Neural cell (in vitro differentiated cells): ENCODE measurements around the gene RTP2. TPM values are rescaled to one million over a fixed set of nuclear protein-coding genes. Genes with fewer than 3 reads are reported as not detected.

Experiments
- H2AFZ ChIP-seq: fragments of 200-600, 300-800 bp; sonication (generic), shearing (Covaris generic); 2 replicates; pipeline ENCODE4 v1.6.0; 2014; ENCODE audit warnings: low read depth, mild to moderate bottlenecking, antibody characterized with exemption, low read length, moderate library complexity
- H3F3A ChIP-seq: fragments of 200-600 bp; shearing (Covaris generic); 2 replicates; pipeline ENCODE4 v1.6.1; 2016; ENCODE audit warnings: mild to moderate bottlenecking, moderate library complexity, mixed read lengths, antibody characterized with exemption, low read length; ENCODE audit not compliant: insufficient read depth, poor library complexity, severe bottlenecking
- H3K27ac ChIP-seq: fragments of 200-600, 300-800 bp; sonication (generic), shearing (Covaris generic); 2 replicates; pipeline ENCODE4 v1.5.1; 2014; ENCODE audit warnings: mild to moderate bottlenecking, low read length, moderate library complexity
- H3K27me3 ChIP-seq: fragments of 300-800, 200-600 bp; sonication (generic), shearing (Covaris generic); 2 replicates; pipeline ENCODE4 v1.6.0; 2014; ENCODE audit warnings: mild to moderate bottlenecking, low read depth, low read length, moderate library complexity; ENCODE audit not compliant: insufficient read depth
- H3K36me3 ChIP-seq: fragments of 300-800, 200-600 bp; sonication (generic), shearing (Covaris generic); 2 replicates; pipeline ENCODE4 v1.5.1; 2014; ENCODE audit warnings: mild to moderate bottlenecking, antibody characterized with exemption, low read length, moderate library complexity; ENCODE audit not compliant: insufficient read depth
- H3K4me2 ChIP-seq: fragments of 300-800, 200-600 bp; sonication (generic), shearing (Covaris generic); 2 replicates; pipeline ENCODE4 v1.6.0; 2014; ENCODE audit warnings: mild to moderate bottlenecking, low read length
- H3K4me3 ChIP-seq: fragments of 300-800, 200-600 bp; sonication (generic), shearing (Covaris generic); 2 replicates; pipeline ENCODE4 v1.5.1; 2014; ENCODE audit warnings: mild to moderate bottlenecking, low read length, moderate library complexity
- H3K79me2 ChIP-seq: fragments of 200-600 bp; shearing (Covaris generic); replicated peaks from 2 replicates; pipeline ENCODE4 v1.6.0; 2014; ENCODE audit warnings: mild to moderate bottlenecking, low read length, moderate library complexity; ENCODE audit not compliant: insufficient read depth
- H3K9ac ChIP-seq: fragments of 300-800, 200-600 bp; sonication (generic), shearing (Covaris generic); 2 replicates; pipeline ENCODE4 v1.6.1; 2016; ENCODE audit warnings: mild to moderate bottlenecking, low read length, mixed read lengths
- H3K9me2 ChIP-seq: fragments of 200-600 bp; shearing (Covaris generic); 2 replicates; pipeline ENCODE4 v1.6.1; 2016; ENCODE audit warnings: mild to moderate bottlenecking, low read length, mixed read lengths; ENCODE audit not compliant: insufficient read depth
- H3K9me3 ChIP-seq: fragments of 200-600, 300-800 bp; sonication (generic), shearing (Covaris generic); 2 replicates; pipeline ENCODE4 v1.6.1; 2016; ENCODE audit warnings: mild to moderate bottlenecking, mixed run types, low read length, moderate library complexity, mixed read lengths
- H4K20me1 ChIP-seq: fragments of 200-600 bp; shearing (Covaris generic); 2 replicates; pipeline ENCODE4 v1.6.1; 2016; ENCODE audit warnings: mild to moderate bottlenecking, mixed run types; ENCODE audit not compliant: insufficient read depth
- EP300 ChIP-seq: fragments of 450-650 bp; conservative IDR thresholded peaks from 2 replicates; pipeline ENCODE4 v1.6.1; 2014; ENCODE audit warnings: antibody characterized with exemption, mild to moderate bottlenecking, moderate library complexity; ENCODE audit not compliant: poor library complexity, severe bottlenecking
- EZH2 ChIP-seq: fragments of 200-600, 300-800 bp; shearing (Covaris generic), sonication (generic); IDR thresholded peaks from 2 replicates; pipeline ENCODE4 v1.6.1; 2014; ENCODE audit warnings: antibody characterized with exemption, low read length, borderline replicate concordance, mild to moderate bottlenecking; ENCODE audit not compliant: insufficient read depth, poor library complexity, severe bottlenecking
- MXI1 ChIP-seq: fragments of 450-650 bp; conservative IDR thresholded peaks from 2 replicates; pipeline ENCODE4 v1.6.1; 2014; ENCODE audit warnings: antibody characterized with exemption, mild to moderate bottlenecking; ENCODE audit not compliant: poor library complexity, severe bottlenecking
- POLR2AphosphoS5 ChIP-seq: IDR thresholded peaks from 2 replicates; pipeline ENCODE4 v1.6.1; 2012
- RAD21 ChIP-seq: fragments of 450-650 bp; conservative IDR thresholded peaks from 2 replicates; pipeline ENCODE4 v1.6.1; 2014; ENCODE audit warnings: antibody characterized with exemption, mild to moderate bottlenecking, moderate library complexity
- SMC3 ChIP-seq: fragments of 450-650 bp; conservative IDR thresholded peaks from 2 replicates; pipeline ENCODE4 v1.6.1; 2014; ENCODE audit warnings: antibody characterized with exemption, mild to moderate bottlenecking, moderate library complexity; ENCODE audit not compliant: poor library complexity
- TAF1 ChIP-seq: IDR thresholded peaks from 2 replicates; pipeline ENCODE4 v1.6.1; 2012; ENCODE audit warnings: low read depth
- polyA plus RNA-seq: library from polyadenylated mRNA; depleted of rRNA; stranded (reverse); fragments of >200 nt; gene quantifications from 2 replicates; pipeline ENCODE4 v1.2.3, GENCODE V29; 2014
- TF ChIP-seq, protein P1 (sequence below): IDR thresholded peaks from 2 replicates; pipeline ENCODE4 v1.6.1; 2012; ENCODE audit warnings: borderline replicate concordance
- TF ChIP-seq, protein P2 (sequence below): fragments of 450-650 bp; IDR thresholded peaks from 2 replicates; pipeline ENCODE4 v1.5.1; 2014; ENCODE audit warnings: antibody characterized with exemption, mild to moderate bottlenecking, moderate library complexity; ENCODE audit not compliant: poor library complexity, severe bottlenecking

RTP2 gene
- polyA plus RNA-seq, 1 donor from 2014 or later, result not detected

DNA sequence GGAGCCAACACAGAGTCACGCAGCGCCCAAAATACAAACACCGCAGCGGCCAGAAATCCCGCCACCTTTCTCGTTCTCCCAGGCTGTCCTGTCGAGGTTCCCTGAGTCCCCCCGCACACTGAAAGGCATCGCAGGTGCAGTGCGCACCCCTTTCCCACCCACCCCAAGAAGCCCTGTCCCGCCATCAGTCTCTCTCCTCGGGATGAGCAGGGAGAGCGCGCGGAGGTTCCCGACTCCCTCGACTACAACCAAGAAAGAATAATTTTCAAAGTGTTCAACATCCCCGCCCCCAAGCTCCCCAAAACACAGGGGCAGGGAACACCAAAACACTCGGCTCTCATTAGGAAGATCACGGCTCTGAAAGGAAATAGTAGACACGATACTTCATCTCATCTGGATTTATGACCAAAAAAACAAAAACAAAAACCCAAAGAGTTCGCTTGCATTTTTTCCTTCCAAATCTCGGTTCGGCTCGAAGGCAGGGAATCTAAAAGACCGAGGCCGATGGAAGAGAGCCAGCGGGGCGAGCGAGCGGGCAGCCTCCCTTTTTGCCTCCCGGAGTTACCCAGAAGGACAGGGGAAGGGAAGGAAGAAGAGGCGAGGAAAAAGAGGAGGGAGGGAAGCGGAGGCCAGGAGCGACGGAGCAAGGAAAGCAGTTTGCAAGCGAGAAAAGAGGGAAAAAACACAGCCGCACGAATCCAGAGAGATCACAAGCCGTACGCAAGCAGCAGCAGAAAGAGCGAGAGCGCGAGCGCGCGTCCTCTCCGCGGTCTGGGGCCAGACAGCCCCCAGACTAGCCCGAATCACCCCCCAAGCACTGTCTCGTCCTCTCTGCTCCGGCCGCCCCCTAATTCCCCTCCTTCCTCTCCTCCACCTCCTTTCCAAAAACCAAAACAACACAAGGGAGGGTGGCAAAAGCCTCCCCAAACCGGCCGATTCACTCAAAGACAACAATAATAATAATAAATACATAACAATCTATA is 42.1 kb upstream of the RTP2 start:
- no peaks in the 10 kb centered on the region for H4K20me1 ChIP-seq
- peak overlapping the region; percentile 56 for H2AFZ ChIP-seq
- H3K79me2 ChIP-seq, result peaks cover 17% of the 10 kb centered on the region
- no peaks in the 10 kb centered on the region for H3K36me3 ChIP-seq
- peak overlapping the region; percentile 69 for H3K4me3 ChIP-seq
- H3K27ac ChIP-seq, result peak overlapping the region; percentile 91
- H3F3A ChIP-seq, result peaks cover 8% of the 10 kb centered on the region
- no peaks in the 10 kb centered on the region for H3K9me2 ChIP-seq
- H3K4me2 ChIP-seq, result peak overlapping the region; percentile 62
- peaks cover 25% of the 10 kb centered on the region for H3K27me3 ChIP-seq
- H3K9me3 ChIP-seq, result no peaks in the 10 kb centered on the region
- peak overlapping the region; percentile 85 for H3K9ac ChIP-seq
- TF ChIP-seq MXI1 (no peak), TAF1 (peak; percentile 51), EP300 (no peak), SMC3 (peak; percentile 21), EZH2 (no peak), RAD21 (peak; percentile 42)
- TF ChIP-seq, protein P1, sequence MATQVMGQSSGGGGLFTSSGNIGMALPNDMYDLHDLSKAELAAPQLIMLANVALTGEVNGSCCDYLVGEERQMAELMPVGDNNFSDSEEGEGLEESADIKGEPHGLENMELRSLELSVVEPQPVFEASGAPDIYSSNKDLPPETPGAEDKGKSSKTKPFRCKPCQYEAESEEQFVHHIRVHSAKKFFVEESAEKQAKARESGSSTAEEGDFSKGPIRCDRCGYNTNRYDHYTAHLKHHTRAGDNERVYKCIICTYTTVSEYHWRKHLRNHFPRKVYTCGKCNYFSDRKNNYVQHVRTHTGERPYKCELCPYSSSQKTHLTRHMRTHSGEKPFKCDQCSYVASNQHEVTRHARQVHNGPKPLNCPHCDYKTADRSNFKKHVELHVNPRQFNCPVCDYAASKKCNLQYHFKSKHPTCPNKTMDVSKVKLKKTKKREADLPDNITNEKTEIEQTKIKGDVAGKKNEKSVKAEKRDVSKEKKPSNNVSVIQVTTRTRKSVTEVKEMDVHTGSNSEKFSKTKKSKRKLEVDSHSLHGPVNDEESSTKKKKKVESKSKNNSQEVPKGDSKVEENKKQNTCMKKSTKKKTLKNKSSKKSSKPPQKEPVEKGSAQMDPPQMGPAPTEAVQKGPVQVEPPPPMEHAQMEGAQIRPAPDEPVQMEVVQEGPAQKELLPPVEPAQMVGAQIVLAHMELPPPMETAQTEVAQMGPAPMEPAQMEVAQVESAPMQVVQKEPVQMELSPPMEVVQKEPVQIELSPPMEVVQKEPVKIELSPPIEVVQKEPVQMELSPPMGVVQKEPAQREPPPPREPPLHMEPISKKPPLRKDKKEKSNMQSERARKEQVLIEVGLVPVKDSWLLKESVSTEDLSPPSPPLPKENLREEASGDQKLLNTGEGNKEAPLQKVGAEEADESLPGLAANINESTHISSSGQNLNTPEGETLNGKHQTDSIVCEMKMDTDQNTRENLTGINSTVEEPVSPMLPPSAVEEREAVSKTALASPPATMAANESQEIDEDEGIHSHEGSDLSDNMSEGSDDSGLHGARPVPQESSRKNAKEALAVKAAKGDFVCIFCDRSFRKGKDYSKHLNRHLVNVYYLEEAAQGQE, result peak; percentile 78
- TF ChIP-seq, protein P2, sequence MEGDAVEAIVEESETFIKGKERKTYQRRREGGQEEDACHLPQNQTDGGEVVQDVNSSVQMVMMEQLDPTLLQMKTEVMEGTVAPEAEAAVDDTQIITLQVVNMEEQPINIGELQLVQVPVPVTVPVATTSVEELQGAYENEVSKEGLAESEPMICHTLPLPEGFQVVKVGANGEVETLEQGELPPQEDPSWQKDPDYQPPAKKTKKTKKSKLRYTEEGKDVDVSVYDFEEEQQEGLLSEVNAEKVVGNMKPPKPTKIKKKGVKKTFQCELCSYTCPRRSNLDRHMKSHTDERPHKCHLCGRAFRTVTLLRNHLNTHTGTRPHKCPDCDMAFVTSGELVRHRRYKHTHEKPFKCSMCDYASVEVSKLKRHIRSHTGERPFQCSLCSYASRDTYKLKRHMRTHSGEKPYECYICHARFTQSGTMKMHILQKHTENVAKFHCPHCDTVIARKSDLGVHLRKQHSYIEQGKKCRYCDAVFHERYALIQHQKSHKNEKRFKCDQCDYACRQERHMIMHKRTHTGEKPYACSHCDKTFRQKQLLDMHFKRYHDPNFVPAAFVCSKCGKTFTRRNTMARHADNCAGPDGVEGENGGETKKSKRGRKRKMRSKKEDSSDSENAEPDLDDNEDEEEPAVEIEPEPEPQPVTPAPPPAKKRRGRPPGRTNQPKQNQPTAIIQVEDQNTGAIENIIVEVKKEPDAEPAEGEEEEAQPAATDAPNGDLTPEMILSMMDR, result no peak

DNA sequence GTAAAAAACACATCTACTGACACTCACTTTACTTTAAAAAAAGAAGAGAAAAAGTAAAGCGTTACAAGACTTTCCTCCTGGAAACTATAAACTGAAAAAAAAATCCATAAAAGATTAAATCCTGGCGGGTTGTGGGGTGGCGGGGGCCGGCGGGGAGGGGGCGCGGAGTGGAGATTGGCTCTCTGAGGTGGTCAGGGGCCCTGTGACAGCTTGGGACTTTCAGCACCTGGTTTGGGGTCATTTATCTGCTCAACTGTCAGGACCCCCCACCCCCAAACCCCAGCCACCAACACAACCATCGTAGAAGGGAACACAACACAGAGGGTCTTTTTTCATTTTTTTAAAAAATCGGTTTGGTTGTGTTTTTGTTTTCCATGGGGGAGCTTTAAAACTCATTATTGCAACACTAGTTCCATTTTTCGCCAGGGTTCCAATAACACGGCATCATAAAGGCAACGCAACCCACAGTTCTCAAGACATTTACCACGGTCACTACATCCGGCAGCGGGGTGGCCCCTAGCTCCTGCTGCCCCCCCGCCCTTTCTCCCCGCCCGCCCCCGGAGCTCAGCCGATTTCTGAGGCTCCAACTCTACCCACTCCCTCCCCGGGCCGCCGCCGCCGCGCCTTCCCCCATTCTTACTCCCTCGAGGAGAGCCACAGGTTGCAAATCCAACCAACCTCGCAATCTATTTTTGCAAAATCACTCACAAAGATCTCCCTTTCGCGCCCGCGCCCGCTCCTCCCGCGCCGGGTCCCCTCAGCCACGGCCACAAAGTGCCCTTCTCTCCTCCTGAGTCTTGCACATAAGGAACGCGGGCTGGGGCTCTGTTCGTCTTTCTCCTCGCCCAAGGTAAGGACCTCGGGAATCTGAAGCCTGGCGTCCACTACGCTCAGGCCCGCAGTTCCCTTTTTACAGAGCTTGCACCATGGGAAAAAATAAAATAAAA is 41.1 kb upstream of the RTP2 start:
- Histone ChIP-seq H3K27ac (peak overlapping the region; percentile 91), H3K9ac (peak overlapping the region; percentile 85), H3K36me3 (no peaks in the 10 kb centered on the region), H3K79me2 (peaks cover 17% of the 10 kb centered on the region), H3K4me3 (peak overlapping the region; percentile 69), H2AFZ (no peak overlapping the region), H3K4me2 (peak overlapping the region; percentile 62), H3K9me3 (no peaks in the 10 kb centered on the region), H4K20me1 (no peaks in the 10 kb centered on the region), H3K27me3 (peaks cover 32% of the 10 kb centered on the region), H3K9me2 (no peaks in the 10 kb centered on the region), H3F3A (peaks cover 8% of the 10 kb centered on the region)
- TF ChIP-seq EP300 (no peak), TAF1 (no peak), EZH2 (no peak), RAD21 (no peak), SMC3 (no peak), MXI1 (no peak), POLR2AphosphoS5 (no peak)
- TF ChIP-seq, protein P1, result no peak
- TF ChIP-seq, protein P2, result no peak
